ENCODE data around the gene GPC5. TPM values are rescaled to one million over a fixed set of nuclear protein-coding genes. Genes with fewer than 3 reads are reported as not detected.

GPC5 gene
- total and polyA plus RNA-seq, 2 of the 8 experiments (the other 6 are each of a cell fraction or from before 2014, with no cell fraction given), result 0.20 to 0.39 TPM

GRCh38 chr13:92805766-92806165 lies 1407.3 kb downstream of the GPC5 start:
- H3K27ac ChIP-seq (ENCODE audit: low read depth, low read length), result no peak overlapping the region
- H2BK5ac ChIP-seq (ENCODE audit: low read depth, low read length), result no peak overlapping the region
- no peak overlapping the region for H3K4ac ChIP-seq (replicated peaks; ENCODE audit: insufficient read length, low read depth, low read length)
- POLR2A ChIA-PET (ENCODE audit: partially characterized antibody), result no interaction called here
- H3K9ac ChIP-seq (replicated peaks in 1 of 4; ENCODE audit: extremely low read depth in 1 of 4, low read depth in 3 of 4, low read length in 3 of 4), result no peak overlapping the region
- H2BK12ac ChIP-seq (ENCODE audit: low read depth, low read length), result no peak overlapping the region
- no peak overlapping the region for H2AK5ac ChIP-seq (ENCODE audit: low read depth, low read length)
- H3K4me1 ChIP-seq (replicated peaks in 1 of 4; ENCODE audit: control insufficient read depth in 3 of 4, insufficient read depth in 4 of 4, low read length in 3 of 4), result no peaks in the 10 kb centered on the region
- no peak overlapping the region for H2AFZ ChIP-seq (ENCODE audit: low read length)
- H4K8ac ChIP-seq (ENCODE audit: extremely low read depth, insufficient read depth, low read length), result no peak overlapping the region
- no peak overlapping the region for H2BK15ac ChIP-seq (ENCODE audit: low read length)
- H2BK20ac ChIP-seq (ENCODE audit: low read length), result no peak overlapping the region
- no peaks in the 10 kb centered on the region for H3K79me2 ChIP-seq (ENCODE audit: control insufficient read depth in 1 of 2, insufficient read depth in 2 of 2, low read length in 2 of 2)
- no peak overlapping the region for H4K91ac ChIP-seq (replicated peaks; ENCODE audit: insufficient read length, low read length)
- H4K5ac ChIP-seq (ENCODE audit: insufficient read length, low read depth, low read length), result no peak overlapping the region
- H3K56ac ChIP-seq (replicated peaks; ENCODE audit: insufficient read length, low read depth, low read length), result no peak overlapping the region
- no peaks in the 10 kb centered on the region for H3K79me1 ChIP-seq (ENCODE audit: low read depth, low read length)
- FAIRE-seq (no peak), DNase-seq (ENCODE audit: low read depth in 1 of 2, low spot score in 2 of 2) (no peak)
- no peaks in the 10 kb centered on the region for H3K23me2 ChIP-seq (ENCODE audit: low read depth, low read length)
- H2BK120ac ChIP-seq (replicated peaks; ENCODE audit: low read depth, low read length), result no peak overlapping the region
- H3K23ac ChIP-seq (ENCODE audit: insufficient read length), result no peak overlapping the region
- H3K27me3 ChIP-seq (replicated peaks in 1 of 4; ENCODE audit: control insufficient read depth in 3 of 4, extremely low read depth in 1 of 4, insufficient read depth in 3 of 4, low read length in 3 of 4), result no peaks in the 10 kb centered on the region
- H3K9me3 ChIP-seq (ENCODE audit: insufficient read depth in 2 of 2, low read depth in 1 of 2, low read length in 1 of 2), result no peaks in the 10 kb centered on the region
- no peak overlapping the region for H3K4me3 ChIP-seq (ENCODE audit: extremely low read depth in 1 of 4, insufficient read depth in 2 of 4, low read depth in 3 of 4, low read length in 4 of 4)
- no peak overlapping the region for H3K14ac ChIP-seq (ENCODE audit: insufficient read length)
- no peak overlapping the region for H3K18ac ChIP-seq (ENCODE audit: extremely low read depth, low read length)
- CTCF ChIA-PET (ENCODE audit: partially characterized antibody), result interaction anchor here (1.5 kb wide), 1 partner anchor 23 kb away, joined by 3 read pairs; no protein-coding TSS in a partner anchor
- no peaks in the 10 kb centered on the region for H3K36me3 ChIP-seq (ENCODE audit: control insufficient read depth in 2 of 4, insufficient read depth in 4 of 4, low read length in 3 of 4)
- no peak overlapping the region for H3K4me2 ChIP-seq (ENCODE audit: insufficient read depth in 1 of 2, low read depth in 2 of 2, low read length in 2 of 2)
- no peaks in the 10 kb centered on the region for H4K20me1 ChIP-seq (replicated peaks in 1 of 2; ENCODE audit: control insufficient read depth in 1 of 2, insufficient read depth in 2 of 2, low read length in 2 of 2)
- TF ChIP-seq POLR2AphosphoS5 (IDR thresholded peaks at IDR 0.05; ENCODE audit: low read depth, low read length) (no peak), YY1 (IDR thresholded peaks at IDR 0.05; ENCODE audit: low read depth, low read length) (no peak), RBBP5 (IDR thresholded peaks at IDR 0.05; ENCODE audit: borderline replicate concordance, low read depth, low read length) (no peak), KDM1A (IDR thresholded peaks at IDR 0.05; ENCODE audit: borderline replicate concordance, low read length) (no peak), SRF (IDR thresholded peaks at IDR 0.05; ENCODE audit: low read depth, low read length) (no peak), CEBPB (IDR thresholded peaks at IDR 0.05; ENCODE audit: low read depth, low read length) (no peak), ZNF274 (IDR thresholded peaks at IDR 0.05; ENCODE audit: borderline replicate concordance, extremely low read depth, low read length) (no peak), PHF8 (conservative IDR thresholded peaks at IDR 0.05; ENCODE audit: low read depth, low read length) (no peak), MAFK (IDR thresholded peaks at IDR 0.05; ENCODE audit: low read depth, low read length) (no peak), NRF1 (IDR thresholded peaks at IDR 0.05; ENCODE audit: low read depth, low read length) (no peak), BCL11A (IDR thresholded peaks at IDR 0.05; ENCODE audit: low read depth in 2 of 2, low read length in 2 of 2) (no peak), GABPA (IDR thresholded peaks at IDR 0.05; ENCODE audit: borderline replicate concordance, insufficient read depth, low read length) (no peak)
- TF ChIP-seq, protein P1, sequence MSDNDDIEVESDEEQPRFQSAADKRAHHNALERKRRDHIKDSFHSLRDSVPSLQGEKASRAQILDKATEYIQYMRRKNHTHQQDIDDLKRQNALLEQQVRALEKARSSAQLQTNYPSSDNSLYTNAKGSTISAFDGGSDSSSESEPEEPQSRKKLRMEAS (IDR thresholded peaks at IDR 0.05), result no peak

All from H1 (cell line).